22Rv1 (cell line): ENCODE measurements around the gene SCYL3.

ENCODE experiments used
- H3K27ac ChIP-seq: fragments of 450-650 bp; 2 replicates; pipeline ENCODE4 v1.5.1; 2017
- ZFX ChIP-seq: fragments of 450-650 bp; IDR thresholded peaks from 2 replicates; pipeline ENCODE4 v1.6.1; 2017; ENCODE audit warnings: antibody characterized with exemption, borderline replicate concordance
- TF ChIP-seq, protein P1 (sequence below): fragments of 450-650 bp; IDR thresholded peaks from 2 replicates; pipeline ENCODE4 v1.5.1; 2017; ENCODE audit warnings: mild to moderate bottlenecking

Gene SCYL3

DNA sequence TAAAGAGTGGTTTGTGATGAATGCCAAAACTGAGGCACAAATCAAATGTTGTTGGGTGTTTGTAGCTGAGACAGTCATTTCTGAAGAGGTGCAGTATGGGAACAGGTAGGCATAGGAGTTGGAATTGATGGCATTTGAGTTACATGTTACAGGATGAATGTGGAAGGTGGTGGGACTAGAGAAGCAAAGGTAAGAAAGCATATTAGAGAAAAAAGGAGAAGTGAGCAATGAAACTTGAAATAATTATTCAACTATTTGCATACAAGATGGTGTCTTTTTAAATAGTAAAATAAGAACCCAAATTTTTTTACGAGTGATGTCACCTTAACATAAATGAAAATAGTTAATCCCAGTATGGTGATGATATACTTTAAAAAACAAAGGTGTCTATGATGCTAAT, 58.8 kb downstream of the SCYL3 start:
- TF ChIP-seq, protein P1, sequence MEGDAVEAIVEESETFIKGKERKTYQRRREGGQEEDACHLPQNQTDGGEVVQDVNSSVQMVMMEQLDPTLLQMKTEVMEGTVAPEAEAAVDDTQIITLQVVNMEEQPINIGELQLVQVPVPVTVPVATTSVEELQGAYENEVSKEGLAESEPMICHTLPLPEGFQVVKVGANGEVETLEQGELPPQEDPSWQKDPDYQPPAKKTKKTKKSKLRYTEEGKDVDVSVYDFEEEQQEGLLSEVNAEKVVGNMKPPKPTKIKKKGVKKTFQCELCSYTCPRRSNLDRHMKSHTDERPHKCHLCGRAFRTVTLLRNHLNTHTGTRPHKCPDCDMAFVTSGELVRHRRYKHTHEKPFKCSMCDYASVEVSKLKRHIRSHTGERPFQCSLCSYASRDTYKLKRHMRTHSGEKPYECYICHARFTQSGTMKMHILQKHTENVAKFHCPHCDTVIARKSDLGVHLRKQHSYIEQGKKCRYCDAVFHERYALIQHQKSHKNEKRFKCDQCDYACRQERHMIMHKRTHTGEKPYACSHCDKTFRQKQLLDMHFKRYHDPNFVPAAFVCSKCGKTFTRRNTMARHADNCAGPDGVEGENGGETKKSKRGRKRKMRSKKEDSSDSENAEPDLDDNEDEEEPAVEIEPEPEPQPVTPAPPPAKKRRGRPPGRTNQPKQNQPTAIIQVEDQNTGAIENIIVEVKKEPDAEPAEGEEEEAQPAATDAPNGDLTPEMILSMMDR: no peak
- TF ChIP-seq ZFX: no peak
- no peak overlapping the region for H3K27ac ChIP-seq

DNA sequence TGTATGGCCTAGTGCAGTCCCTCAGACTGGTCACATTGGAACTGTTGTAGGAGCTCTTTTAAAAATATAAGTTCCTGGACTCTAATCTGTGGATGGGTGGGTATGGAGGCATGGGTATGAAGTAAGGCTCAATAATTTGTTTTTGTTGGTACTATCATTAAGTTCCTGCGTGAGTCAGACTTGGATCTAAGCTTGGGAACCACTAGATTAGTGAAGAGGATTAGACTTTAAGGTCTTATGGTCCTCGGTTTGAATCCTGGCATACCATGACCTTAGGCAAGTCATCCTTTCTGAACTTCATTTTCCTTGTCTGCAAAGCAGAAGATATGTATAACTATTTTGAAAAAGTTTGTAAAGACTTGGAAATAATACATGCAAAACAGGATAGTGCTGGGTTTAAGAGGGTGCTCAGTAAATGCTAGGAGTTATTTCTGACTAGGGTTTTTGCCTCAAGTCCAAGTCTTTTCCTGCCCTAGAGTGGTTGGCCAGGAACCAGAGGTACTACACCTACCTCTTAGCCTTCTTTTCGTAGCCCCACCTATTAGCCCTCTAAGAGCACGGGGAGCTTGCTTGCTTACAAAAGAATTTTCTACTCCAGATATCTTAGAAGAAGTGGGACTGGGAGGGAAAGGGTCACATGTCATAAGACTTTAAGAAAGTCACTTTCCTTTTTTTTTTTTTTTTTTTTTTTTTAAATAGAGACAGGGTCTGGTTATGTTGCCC, 60.4 kb downstream of the SCYL3 start:
- no peak overlapping the region for H3K27ac ChIP-seq
- TF ChIP-seq, protein P1: no peak
- TF ChIP-seq ZFX: no peak

DNA sequence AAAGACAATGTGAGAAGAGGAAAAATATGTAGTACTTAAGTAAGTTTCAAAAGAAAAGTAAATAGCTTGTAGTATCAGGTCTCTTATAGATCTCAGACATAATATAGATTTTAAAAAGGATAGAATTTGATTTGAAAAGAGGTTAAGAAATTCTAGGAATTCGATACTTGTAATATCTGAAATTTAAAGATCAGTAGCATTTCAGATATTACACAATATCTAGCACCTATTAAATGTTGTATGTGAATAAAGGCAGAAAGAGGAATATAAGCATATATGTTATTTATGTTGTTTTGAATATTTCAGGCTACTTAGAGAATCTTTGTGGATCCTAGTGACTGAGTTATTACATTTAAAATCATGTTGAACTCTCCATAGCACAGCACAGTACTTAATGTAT, 64.0 kb downstream of the SCYL3 start:
- TF ChIP-seq, protein P1: no peak
- no peak for TF ChIP-seq ZFX
- H3K27ac ChIP-seq: no peak overlapping the region

DNA sequence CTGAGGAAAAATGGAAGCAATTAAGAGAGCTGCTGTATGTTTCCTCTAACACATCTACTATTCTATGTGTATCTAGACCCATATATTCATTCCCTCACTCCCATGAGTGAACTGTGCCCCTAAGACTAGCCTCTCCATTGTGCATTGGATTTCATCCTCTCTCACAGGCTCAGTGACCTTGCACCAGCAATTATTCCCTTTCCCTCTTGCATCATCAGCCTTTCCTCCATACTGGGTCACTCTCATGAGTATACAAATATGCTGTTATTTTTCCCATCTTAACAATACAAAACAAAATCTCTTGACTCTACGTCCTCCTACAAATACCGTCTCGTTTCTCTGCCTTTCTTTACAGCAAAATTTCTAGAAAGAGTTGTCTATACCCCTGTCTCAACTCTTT, 69.5 kb downstream of the SCYL3 start:
- no peak overlapping the region for H3K27ac ChIP-seq
- TF ChIP-seq ZFX: no peak
- TF ChIP-seq, protein P1: no peak

DNA sequence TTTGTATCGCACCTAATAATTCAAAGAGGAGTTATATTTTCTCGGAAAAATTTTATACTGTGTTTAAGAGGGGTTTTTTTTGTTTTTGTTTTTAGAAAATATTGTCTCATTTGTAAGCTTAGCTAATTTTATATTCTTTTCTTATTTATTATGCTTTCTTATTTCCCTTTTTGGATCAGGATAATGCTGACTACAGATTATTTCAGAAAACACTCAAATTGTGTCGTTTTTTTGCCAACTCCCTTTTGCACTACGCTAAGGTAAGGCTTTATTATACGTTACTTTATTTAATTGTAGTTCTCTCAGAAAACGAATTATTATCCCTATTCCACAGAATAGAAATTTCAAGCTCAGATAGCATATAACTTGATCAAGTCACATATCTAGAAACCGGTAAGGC, 72.2 kb downstream of the SCYL3 start:
- H3K27ac ChIP-seq: no peak overlapping the region

DNA sequence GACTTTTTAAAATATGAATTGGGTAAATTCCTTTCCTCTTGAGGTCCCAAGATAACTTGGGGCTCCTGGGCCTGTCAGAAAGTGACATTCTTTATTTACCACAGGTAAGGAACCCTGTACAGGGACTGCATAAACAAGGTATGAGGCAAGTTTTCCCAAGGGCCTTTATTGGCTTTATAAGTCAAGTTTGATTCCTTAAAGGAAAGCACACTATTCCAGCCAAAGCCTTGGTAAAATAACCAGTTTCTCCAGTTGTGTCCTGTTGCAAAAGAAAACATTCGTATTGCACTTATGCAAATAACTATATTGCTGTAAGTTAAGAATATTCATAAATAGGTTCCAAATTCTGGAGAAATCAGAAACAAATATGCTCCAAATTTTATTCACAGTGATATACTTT, 77.1 kb downstream of the SCYL3 start:
- TF ChIP-seq ZFX: no peak
- TF ChIP-seq, protein P1: no peak
- no peak overlapping the region for H3K27ac ChIP-seq

More for the DNA sequence above, 72.2 kb downstream of the SCYL3 start:
- TF ChIP-seq, protein P1: no peak
- no peak for TF ChIP-seq ZFX

DNA sequence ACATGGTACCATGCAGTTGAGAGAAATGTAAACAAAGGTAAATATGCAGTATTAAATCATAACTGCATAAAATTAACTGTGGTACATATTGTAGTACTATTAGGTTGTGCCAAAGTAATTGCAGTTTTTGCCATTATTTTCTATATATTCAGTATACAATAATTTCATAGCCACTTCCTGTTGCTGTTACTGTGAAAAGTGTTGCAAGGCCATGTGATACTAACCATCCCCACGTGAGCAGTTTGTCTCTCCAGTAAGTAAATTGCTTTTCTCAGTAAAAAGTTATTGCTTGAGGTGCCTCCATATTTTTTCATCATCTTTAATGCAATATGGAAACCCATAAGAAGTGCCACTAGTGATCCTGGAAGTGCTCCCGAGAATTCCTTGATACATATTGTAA, 79.4 kb downstream of the SCYL3 start:
- TF ChIP-seq ZFX: no peak
- TF ChIP-seq, protein P1: no peak
- H3K27ac ChIP-seq: no peak overlapping the region
